NCI-H2196 (cell line): Measurements from ENCODE around the gene HSD3B1.
"Not testable (repeated sequence)": the region's sequence is repeated elsewhere in the genome, so short reads cannot be mapped to it uniquely, and the experiment has no call there.

Experiments
- DNase-seq: peaks from one replicate; lab custom pipeline; 2025; ENCODE audit not compliant: unreplicated experiment; lab: John Stamatoyannopoulos, UW

HSD3B1 gene

GRCh38 chr1:119489201-119489600 lies 17.8 kb upstream of the HSD3B1 start:
- DNase-seq: no peak

DNA sequence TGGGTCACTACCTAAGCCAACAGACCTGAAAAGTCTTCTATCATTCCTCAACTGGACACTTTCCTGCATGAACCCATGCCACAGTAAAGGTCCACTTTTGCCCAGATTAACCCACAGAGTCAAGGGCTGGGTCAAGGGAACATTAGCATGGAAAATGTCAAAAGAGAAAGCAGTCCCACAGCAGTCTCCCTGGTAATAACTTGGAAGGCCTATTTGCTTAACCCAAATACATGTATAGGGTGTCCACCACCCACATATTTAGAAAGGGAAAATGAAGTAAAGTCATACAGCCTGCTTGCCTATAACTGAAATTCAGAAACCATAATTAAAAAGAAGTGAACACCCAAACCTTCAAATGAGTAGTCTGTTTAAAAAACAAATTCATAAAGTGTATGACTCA lies 16.1 kb upstream of the HSD3B1 start:
- DNase-seq: no peak

DNA sequence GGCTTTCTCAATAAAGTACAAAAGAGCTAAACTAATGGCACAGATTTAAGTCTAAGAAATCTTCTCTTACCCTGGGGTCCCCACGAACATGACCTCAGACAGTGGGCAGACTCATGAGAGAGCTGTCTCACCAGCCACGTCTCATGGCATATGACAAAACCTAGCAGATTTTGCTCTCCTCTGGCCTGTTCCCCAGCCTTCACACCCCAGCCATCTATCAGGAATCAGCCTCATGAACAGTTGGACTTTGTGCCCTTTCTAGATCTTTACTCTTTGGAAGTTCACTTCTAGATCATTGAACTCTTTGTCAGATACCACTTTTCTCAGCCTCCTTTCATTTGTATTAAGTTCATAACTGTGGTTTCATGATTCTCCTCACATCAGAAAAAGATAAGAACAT lies 14.2 kb upstream of the HSD3B1 start:
- DNase-seq: no peak

GRCh38 chr1:119504831-119505230 lies 2.2 kb upstream of the HSD3B1 start:
- no peak for DNase-seq

DNA sequence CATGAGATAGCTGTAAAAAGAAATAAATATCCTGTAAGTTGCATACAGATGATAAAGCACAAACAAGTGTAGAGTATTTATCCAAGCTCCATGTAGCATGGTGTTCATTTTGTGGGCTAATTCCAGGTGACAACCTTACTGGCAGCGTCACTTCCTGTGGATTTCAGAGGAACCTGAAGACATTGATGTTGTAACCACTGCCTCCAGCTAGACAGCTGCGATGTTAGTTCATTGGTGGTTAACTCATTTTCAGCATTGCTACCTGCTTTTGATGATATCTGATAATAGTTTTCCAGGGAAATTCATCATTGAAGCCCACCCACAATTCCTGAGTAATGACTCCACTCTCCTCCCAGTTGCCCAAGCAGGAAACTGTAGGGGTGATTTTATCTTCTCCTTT lies 3.0 kb downstream of the HSD3B1 start:
- DNase-seq: no peak

DNA sequence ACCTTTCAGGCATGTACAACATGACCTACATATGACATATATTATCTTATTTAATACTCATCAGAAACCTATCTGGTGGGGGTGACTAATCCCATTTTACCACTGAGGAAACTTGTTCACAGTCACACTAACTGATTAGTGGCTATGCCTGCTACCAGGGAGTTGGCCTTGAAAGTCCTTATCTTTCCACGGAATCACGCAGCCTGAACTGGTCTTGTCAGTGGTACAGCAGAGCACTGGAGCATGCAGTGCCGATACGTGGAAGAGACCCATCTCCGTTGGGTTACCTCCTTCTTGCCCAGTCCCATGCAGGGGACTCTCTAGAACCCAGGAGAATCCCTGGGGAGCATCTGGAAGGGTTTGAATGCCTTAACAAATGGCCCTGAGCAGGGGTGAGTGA lies 8.2 kb downstream of the HSD3B1 start:
- no peak for DNase-seq

GRCh38 chr1:119516247-119516646 lies 9.2 kb downstream of the HSD3B1 start:
- no peak for DNase-seq

DNA sequence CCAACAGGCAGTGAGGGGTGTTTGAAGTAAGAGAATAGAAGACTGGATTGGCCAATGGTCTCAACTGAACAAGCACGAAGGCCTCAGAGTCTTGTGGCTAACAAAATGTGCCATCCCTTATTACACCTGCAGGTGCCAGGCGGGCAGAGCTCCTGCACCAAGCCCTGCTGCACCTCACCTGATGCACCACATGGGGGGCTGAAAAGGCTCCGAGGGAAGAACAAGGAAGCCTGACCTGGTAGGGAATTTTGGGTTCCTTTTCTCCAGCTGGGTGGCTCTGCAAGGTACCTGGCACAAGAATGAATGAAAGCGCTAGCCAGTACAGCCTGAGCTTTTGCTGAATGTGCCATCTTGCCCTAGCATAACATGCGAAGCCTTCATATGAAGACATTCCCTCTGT lies 9.7 kb downstream of the HSD3B1 start:
- no peak for DNase-seq

GRCh38 chr1:119517667-119518066 lies 10.7 kb downstream of the HSD3B1 start:
- not testable (repeated sequence) for DNase-seq

- no peak for DNase-seq
Measured at GRCh38 chr1:119531606-119532323, 24.8 kb downstream of the HSD3B1 start.

DNA sequence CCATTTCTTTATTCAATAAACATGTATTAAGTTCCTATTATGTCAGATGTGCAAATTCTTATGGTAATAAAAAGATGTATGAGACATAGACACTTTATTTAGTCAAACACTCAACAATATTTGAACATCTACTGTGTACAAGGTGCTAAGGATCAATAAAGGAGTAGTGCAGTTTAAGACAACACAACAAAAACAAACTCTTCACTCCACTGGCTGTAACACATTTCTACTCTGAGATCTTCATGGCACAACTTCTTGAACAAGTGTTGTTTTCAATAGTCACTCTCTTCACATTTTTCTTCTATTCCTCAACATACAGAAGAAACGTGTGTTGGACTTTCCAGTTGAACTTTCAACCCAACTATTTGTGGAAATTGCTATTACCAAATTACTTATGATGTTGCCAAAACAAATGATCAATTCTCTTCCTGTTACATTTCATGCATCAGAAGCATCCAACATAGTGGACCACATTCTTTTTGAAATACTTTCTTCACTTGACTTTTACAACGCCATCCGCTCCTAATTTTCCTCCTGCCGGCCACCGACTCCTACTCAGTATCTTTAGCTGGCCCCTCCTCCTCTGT lies 25.4 kb downstream of the HSD3B1 start:
- no peak for DNase-seq

GRCh38 chr1:119535381-119535780 lies 28.4 kb downstream of the HSD3B1 start:
- no peak for DNase-seq

GRCh38 chr1:119537966-119538365 lies 31.0 kb downstream of the HSD3B1 start:
- DNase-seq: no peak

- no peak for DNase-seq
Measured at GRCh38 chr1:119539636-119540035, 32.6 kb downstream of the HSD3B1 start.

- DNase-seq: no peak
Measured at GRCh38 chr1:119541389-119541788, 34.4 kb downstream of the HSD3B1 start.

DNA sequence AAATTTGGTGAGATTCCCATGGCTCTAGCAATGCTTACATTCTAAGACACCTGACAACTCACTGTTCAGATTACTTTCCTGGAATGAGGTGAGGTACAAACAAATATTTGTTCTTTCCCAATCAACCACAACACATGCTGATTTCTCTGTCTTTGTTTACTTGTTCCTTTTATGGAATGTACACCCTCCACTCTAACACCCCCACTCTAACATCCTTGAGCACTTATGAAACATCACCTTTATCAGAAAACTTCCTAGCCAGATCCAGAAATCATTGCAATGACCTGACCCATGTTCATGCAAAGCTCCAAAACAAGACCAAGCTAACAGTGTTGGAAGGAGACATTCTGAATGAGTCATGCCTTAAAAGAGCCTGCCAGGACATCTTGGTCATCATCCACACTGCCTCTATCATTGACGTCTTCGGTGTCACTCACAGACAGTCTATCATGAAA lies 35.5 kb downstream of the HSD3B1 start:
- no peak for DNase-seq

DNA sequence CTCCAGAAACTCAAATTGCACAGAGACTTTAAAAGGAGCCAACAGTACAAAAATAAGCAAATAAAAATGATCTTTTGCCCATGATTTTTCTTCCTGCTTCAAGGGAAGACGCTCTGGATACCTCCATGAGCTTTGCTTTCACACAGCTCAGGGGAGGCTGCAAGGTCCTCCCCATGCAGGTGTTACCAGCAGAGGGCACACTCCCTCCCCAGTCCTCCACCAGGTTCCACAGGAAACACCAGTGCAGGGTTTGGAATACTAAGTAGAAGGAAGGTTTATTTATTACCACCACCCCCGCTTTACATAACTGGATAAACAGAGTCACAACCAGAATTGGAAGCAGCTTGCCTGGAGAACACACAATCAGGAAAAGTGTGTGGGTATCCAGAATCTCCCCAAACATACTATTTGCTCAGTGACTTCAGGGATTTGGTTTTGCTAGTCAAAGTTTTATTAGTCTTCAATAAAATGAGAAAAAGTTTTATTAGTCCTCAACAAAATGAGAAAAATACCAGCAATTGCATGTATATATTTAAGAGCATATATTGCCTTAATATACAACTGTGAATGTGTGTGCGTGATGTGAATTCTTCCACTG lies 37.3 kb downstream of the HSD3B1 start:
- DNase-seq: no peak

- no peak for DNase-seq
Measured at GRCh38 chr1:119546641-119547040, 39.6 kb downstream of the HSD3B1 start.

DNA sequence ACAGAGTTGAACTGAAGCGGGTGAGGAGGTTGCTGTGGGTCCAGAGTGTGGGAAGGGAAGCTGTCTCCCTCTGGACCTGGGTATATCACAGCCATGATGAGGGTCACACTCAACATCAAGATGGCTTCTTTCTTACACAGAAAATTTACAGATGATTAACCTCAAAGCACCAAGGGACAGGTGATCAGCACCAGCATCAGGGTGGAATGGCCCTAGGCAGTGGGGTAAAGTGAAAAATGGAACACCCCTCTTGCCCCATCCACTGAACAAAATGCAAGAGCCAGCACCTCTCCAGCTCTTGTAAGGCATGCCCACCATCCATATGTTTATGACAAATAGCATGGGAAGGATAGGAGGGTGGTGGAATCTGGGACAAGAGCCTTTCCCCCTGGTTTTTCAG lies 40.3 kb downstream of the HSD3B1 start:
- DNase-seq: no peak

DNA sequence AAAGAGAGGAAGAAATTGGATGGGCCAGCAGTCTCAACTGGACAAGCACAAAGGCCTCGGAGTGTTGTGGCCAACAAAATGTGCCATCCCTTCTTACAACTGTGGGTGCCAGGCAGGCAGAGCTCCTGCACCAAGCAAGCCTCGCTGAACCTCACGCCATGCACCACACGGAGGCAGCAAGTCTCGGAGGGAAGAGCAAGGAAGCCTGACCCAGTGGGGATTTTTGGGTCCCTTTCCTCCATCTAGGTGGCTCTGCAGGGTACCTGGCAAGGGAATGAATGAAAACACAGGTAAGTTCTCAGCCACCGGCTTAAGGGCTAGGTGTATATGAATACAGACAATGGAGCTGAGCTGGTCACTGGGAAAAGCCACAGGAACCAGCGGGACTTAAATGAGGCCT lies 40.8 kb downstream of the HSD3B1 start:
- no peak for DNase-seq

- DNase-seq: peak; percentile 42
Measured at GRCh38 chr1:119549719-119550132, 42.7 kb downstream of the HSD3B1 start.

DNA sequence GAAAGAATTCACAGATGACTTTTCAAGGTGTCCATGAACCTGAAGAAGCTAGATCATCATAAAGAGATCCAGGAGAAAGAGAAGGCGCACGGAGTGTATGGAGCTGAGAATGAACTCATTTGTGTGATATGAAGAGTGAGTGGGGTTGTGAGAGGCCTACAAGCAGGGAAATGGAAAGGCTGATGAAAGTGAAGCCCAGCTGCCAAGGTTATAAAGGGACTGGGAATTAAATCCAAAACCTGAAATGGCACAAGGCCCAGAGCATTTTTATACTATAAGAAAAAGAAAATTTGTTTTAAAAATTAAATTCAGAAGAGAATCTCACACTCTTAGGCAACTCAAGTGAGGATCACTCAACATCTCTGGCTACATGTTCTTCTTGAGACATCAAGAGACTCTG lies 43.4 kb downstream of the HSD3B1 start:
- no peak for DNase-seq
